Lung (tissue), 12 donors: Measurements from ENCODE around the gene ARHGEF19. TPM values are rescaled to one million over a fixed set of nuclear protein-coding genes. Genes with fewer than 3 reads are reported as not detected.

Source experiments
- ATAC-seq: fragments of 200-7000 bp; cut with Tn5 transposase; one replicate; pipeline ENCODE4 v1.9.1; 2020; ENCODE audit warnings: moderate number of reproducible peaks; ENCODE audit not compliant: insufficient read depth, low FRiP score
- DNase-seq, 3 donors: peaks; one replicate each; pipeline ENCODE4 v3.0.0-alpha.2; 2013 to 2017
- H3K27ac ChIP-seq, 2 donors: one replicate each; pipeline ENCODE4 v1.5.1; 2013; ENCODE audit warnings: mild to moderate bottlenecking in 2 of 2, moderate library complexity in 2 of 2, control low read depth in 1 of 2, inconsistent platforms in 1 of 2, low read depth in 1 of 2, low read length in 1 of 2
- H3K27me3 ChIP-seq, 3 donors: one replicate each; pipeline ENCODE4 v1.5.1; 2013; ENCODE audit warnings: low read length in 2 of 3; ENCODE audit not compliant: control insufficient read depth in 3 of 3, insufficient read depth in 3 of 3
- H3K36me3 ChIP-seq, 4 donors: one replicate each; pipeline ENCODE4 v1.5.1; 2013; ENCODE audit warnings: low read length in 4 of 4, mild to moderate bottlenecking in 1 of 4, moderate library complexity in 1 of 4; ENCODE audit not compliant: control insufficient read depth in 4 of 4, insufficient read depth in 4 of 4
- H3K4me1 ChIP-seq, 5 donors: one replicate each; pipeline ENCODE4 v1.5.1; 2013; ENCODE audit warnings: low read length in 5 of 5, mild to moderate bottlenecking in 2 of 5, moderate library complexity in 1 of 5; ENCODE audit not compliant: control insufficient read depth in 5 of 5, insufficient read depth in 5 of 5
- H3K4me3 ChIP-seq: one replicate; pipeline ENCODE4 v1.5.1; 2013; ENCODE audit warnings: mild to moderate bottlenecking, control low read depth, moderate library complexity
- H3K9ac ChIP-seq, 2 donors: one replicate each; pipeline ENCODE4 v1.5.1; 2013; ENCODE audit warnings: low read length in 2 of 2, control low read depth in 1 of 2; ENCODE audit not compliant: insufficient read depth in 1 of 2
- H3K9me3 ChIP-seq, 4 donors: one replicate each; pipeline ENCODE4 v1.5.1; 2013; ENCODE audit warnings: low read length in 3 of 4, mild to moderate bottlenecking in 1 of 4, moderate library complexity in 1 of 4; ENCODE audit not compliant: control insufficient read depth in 4 of 4, insufficient read depth in 3 of 4
- WGBS, 2 donors: extraction: QIAGEN DNeasy Blood & Tissue Kit; methylation state at CpG; one replicate each; pipeline ENCODE4 v1.1.7; 2013; 5-methylcytosine and 5-hydroxymethylcytosine counted together
- polyA plus RNA-seq, 2 donors: library from polyadenylated mRNA; stranded (reverse); fragments of 200-250 nt; gene quantifications; one replicate each; pipeline ENCODE4 v1.2.1, GENCODE V29; 2013
- total RNA-seq, 2 donors: library from RNA; depleted of rRNA in 1 of 2; stranded (reverse); fragments of >200 nt in 1 of 2; gene quantifications; one replicate each; pipeline ENCODE4 v1.2.1, GENCODE V29; 2014 to 2021
- TF ChIP-seq, protein P1 (sequence below): IDR thresholded peaks from 2 replicates; pipeline ENCODE4 v1.5.1; 2012; ENCODE audit warnings: mild to moderate bottlenecking; ENCODE audit errors: control extremely low read depth, extremely low read depth
- donor health status: control.
- donor health status: control.
- donor health status: Bipolar disorder and iron deficiency.
- donor health status: healthy.
- donor health status: DM: yes; HTN: yes; CAD: no.

ARHGEF19 gene
- total and polyA plus RNA-seq, 4 donors = 9.5 to 17.3 (median 14.8) TPM

DNA sequence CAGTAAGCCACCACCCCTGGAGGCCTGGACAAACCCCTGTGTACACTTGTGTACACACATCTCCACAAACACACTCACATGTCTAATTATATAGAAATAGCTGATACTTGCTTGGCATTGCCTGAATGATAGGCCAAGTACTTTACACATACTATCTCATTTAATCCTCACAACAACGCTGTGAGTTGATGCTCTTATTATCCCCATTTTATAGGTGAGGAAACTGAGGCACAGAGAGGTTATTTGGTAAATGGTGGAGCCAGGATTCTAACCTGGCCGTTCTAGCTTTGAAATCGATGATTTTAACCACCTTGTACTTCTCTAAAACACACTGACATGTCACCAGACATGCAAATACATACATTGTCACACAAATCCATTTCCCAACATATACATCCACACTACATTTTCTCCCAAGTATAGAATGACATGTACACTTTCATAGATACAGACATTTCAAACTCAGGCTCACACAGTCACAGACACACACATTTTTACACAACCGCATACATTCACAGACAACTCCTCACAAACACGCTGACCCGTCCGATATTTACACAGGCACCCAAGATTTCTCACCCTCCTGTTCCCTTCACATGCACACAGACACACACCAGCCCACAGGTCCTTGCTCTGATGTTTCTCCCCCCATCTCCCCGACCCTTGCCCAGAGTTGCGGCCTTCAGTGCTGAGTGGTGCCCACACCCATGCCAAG lies 3.2 kb downstream of the ARHGEF19 start:
- no peak overlapping the region for H3K27ac ChIP-seq
- 78 to 82% methylated on average over 9 of the region's 9 CpGs for WGBS, 2 donors
- no peaks in the 10 kb centered on the region for H3K27me3 ChIP-seq
- no peaks in the 10 kb centered on the region for H3K36me3 ChIP-seq
- no peaks in the 10 kb centered on the region for H3K9me3 ChIP-seq
- H3K4me3 ChIP-seq = no peak overlapping the region
- H3K9ac ChIP-seq = no peak overlapping the region
- no peak for DNase-seq
- ATAC-seq = no peak
- H3K4me1 ChIP-seq = peaks cover 0 to 27% (median 2%) of the 10 kb centered on the region in 5 donors
- TF ChIP-seq, protein P1, sequence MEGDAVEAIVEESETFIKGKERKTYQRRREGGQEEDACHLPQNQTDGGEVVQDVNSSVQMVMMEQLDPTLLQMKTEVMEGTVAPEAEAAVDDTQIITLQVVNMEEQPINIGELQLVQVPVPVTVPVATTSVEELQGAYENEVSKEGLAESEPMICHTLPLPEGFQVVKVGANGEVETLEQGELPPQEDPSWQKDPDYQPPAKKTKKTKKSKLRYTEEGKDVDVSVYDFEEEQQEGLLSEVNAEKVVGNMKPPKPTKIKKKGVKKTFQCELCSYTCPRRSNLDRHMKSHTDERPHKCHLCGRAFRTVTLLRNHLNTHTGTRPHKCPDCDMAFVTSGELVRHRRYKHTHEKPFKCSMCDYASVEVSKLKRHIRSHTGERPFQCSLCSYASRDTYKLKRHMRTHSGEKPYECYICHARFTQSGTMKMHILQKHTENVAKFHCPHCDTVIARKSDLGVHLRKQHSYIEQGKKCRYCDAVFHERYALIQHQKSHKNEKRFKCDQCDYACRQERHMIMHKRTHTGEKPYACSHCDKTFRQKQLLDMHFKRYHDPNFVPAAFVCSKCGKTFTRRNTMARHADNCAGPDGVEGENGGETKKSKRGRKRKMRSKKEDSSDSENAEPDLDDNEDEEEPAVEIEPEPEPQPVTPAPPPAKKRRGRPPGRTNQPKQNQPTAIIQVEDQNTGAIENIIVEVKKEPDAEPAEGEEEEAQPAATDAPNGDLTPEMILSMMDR = no peak

- no peaks in the 10 kb centered on the region for H3K9me3 ChIP-seq
- TF ChIP-seq, protein P1 = no peak
- H3K4me3 ChIP-seq = no peak overlapping the region
- H3K27ac ChIP-seq = no peak overlapping the region
- no peak for DNase-seq
- H3K4me1 ChIP-seq = peaks cover 0 to 27% (median 2%) of the 10 kb centered on the region in 5 donors
- H3K9ac ChIP-seq = no peak overlapping the region
- no peaks in the 10 kb centered on the region for H3K36me3 ChIP-seq
- ATAC-seq = no peak
- H3K27me3 ChIP-seq = no peaks in the 10 kb centered on the region
- 84 to 93% methylated on average over 13 of the region's 13 CpGs for WGBS, 2 donors
Observed at GRCh38 chr1:16208270-16208987, 4.0 kb downstream of the ARHGEF19 start.

DNA sequence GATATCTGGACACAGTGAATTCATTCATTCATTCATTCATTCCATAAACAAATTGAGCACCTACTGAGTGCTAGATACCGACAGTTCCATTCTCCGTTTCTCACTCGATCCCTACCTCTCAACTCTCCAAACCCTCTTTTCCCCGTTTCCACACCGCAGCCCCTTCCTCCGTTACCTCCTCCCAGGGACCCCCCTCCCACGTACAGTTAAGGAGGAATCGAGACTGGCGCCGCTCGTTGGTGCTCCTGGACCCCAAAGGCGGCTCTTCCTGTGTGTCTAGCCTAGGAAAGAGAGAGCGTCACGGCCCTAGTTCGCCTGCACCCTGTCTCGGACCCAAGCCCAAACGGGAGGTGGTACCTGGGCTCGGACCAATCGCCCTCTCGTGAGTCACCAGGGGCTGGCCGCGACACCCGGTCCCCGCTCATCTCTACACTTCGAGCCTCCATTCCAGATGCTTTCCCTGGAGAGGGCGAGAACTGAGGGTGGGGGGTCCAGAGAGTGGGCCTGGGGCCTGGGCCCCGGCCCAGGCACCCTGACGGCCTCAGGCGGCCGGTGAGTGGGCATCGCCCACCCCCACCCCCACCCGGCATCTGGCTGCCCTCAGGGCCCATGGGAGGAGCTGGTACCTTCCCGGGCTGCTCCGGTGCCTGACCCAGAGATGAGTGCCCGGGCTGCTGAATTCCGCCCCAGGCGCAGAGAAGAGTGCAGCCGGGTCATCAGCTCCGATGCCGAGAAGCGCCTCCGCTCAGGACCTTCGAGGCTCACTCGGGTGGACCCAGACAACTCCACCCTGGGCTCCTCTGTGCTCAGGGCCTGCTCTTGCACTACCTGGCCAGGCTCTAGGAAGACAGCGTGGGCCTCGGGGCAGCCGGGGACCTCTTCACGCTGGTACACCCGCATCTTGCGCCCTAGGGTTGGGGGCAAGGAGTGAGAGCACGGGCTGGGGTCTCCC lies 4.9 kb downstream of the ARHGEF19 start:
- H3K36me3 ChIP-seq = no peaks in the 10 kb centered on the region
- no peaks in the 10 kb centered on the region for H3K27me3 ChIP-seq
- H3K4me1 ChIP-seq = peaks cover 0 to 22% (median 2%) of the 10 kb centered on the region in 5 donors
- ATAC-seq (no peak), DNase-seq (no peak)
- H3K27ac ChIP-seq = peak overlapping the region; percentile 86 to 90
- H3K9ac ChIP-seq = peak overlapping the region; percentile 48 to 75
- TF ChIP-seq, protein P1 = no peak
- no peak overlapping the region for H3K4me3 ChIP-seq
- no peaks in the 10 kb centered on the region for H3K9me3 ChIP-seq
- 60 to 64% methylated on average over 51 of the region's 51 CpGs for WGBS, 2 donors
